Panc1 (cell line): ENCODE measurements around the gene PKD1. TPM values are rescaled to one million over a fixed set of nuclear protein-coding genes. Genes with fewer than 3 reads are reported as not detected.

Experiments used
- ATAC-seq: fragments of 200-7000 bp; cut with Tn5 transposase; 2 replicates; pipeline ENCODE4 v1.9.1; 2020; ENCODE audit warnings: mild to moderate bottlenecking, moderate library complexity
- BruUV-seq: library from RNA; stranded (reverse); fragments of 400-500 nt; replicated peaks from 2 replicates; lab custom pipeline; 2021; lab: Mats Ljungman, UMichigan
- CTCF ChIA-PET: fragments of 300-600 bp; sonication (Branson Sonifier 250); formaldehyde crosslinking; loops from one replicate; lab custom pipeline; 2022; ENCODE audit warnings: antibody characterized with exemption; lab: Charles Lee
- POLR2A ChIA-PET: fragments of 300-600 bp; sonication (Branson Sonifier 250); formaldehyde crosslinking; loops from one replicate; lab custom pipeline; 2022; ENCODE audit warnings: antibody characterized with exemption; lab: Charles Lee
- DNase-seq: peaks from one replicate; pipeline ENCODE4 v3.0.0-alpha.2; 2010; ENCODE audit warnings: low read depth, low spot score
- H3K27ac ChIP-seq: 2 replicates; pipeline ENCODE4 v1.5.1; 2011; ENCODE audit warnings: mild to moderate bottlenecking, low read length, inconsistent platforms
- H3K27me3 ChIP-seq: fragments of 200-500 bp; sonication (Bioruptor generic); 2 replicates; pipeline ENCODE4 v1.6.0; 2014; ENCODE audit warnings: low read length, inconsistent platforms; ENCODE audit not compliant: control insufficient read depth, insufficient read depth
- H3K36me3 ChIP-seq: fragments of 200-500 bp; sonication (Bioruptor generic); 2 replicates; pipeline ENCODE4 v1.5.1; 2014; ENCODE audit warnings: inconsistent platforms, mild to moderate bottlenecking, low read length, moderate library complexity; ENCODE audit not compliant: control insufficient read depth, insufficient read depth
- H3K4me1 ChIP-seq: 2 replicates; pipeline ENCODE4 v1.5.1; 2011; ENCODE audit warnings: inconsistent platforms, mild to moderate bottlenecking, low read length, moderate library complexity; ENCODE audit not compliant: control insufficient read depth, insufficient read depth
- H3K4me3 ChIP-seq, 2 experiments: 2 replicates each; pipeline ENCODE4 v1.5.1; 2011 to 2012; ENCODE audit warnings: low read depth in 2 of 2, low read length in 2 of 2, mild to moderate bottlenecking in 2 of 2, inconsistent platforms in 1 of 2, moderate library complexity in 1 of 2
- H3K9me3 ChIP-seq: fragments of 200-500 bp; sonication (Bioruptor generic); 2 replicates; pipeline ENCODE4 v1.5.1; 2014; ENCODE audit warnings: low read depth, mild to moderate bottlenecking, inconsistent platforms, low read length, moderate library complexity; ENCODE audit not compliant: control insufficient read depth, insufficient read depth
- CTCF ChIP-seq: fragments of 450-650 bp; IDR thresholded peaks from 2 replicates; pipeline ENCODE4 v1.5.1; 2017; ENCODE audit warnings: mild to moderate bottlenecking
- POLR2AphosphoS5 ChIP-seq: IDR thresholded peaks from 2 replicates; pipeline ENCODE4 v1.6.1; 2012; ENCODE audit warnings: mild to moderate bottlenecking, low read depth, low read length, moderate library complexity
- REST ChIP-seq, 2 experiments: IDR thresholded peaks; 2 replicates each; pipeline ENCODE4 v1.6.1; 2011 to 2012; ENCODE audit warnings: low read depth in 2 of 2, control low read depth in 1 of 2, low read length in 1 of 2, mild to moderate bottlenecking in 1 of 2, moderate library complexity in 1 of 2; ENCODE audit not compliant: insufficient read depth in 1 of 2
- SIN3A ChIP-seq: IDR thresholded peaks from 2 replicates; pipeline ENCODE4 v1.6.1; 2012; ENCODE audit warnings: low read depth, mild to moderate bottlenecking, low read length, moderate library complexity, borderline replicate concordance; ENCODE audit not compliant: insufficient read depth
- TCF7L2 ChIP-seq: IDR thresholded peaks from 2 replicates; pipeline ENCODE4 v1.6.1; 2011; ENCODE audit warnings: mild to moderate bottlenecking, low read depth, low read length, inconsistent platforms
- in situ Hi-C: cut with HindIII; loops from 2 replicates; pipeline ENCODE4 v1.10.0; 2016; ENCODE audit warnings: low sequenced_read_pairs, low pct_unique_long_range_greater_than_20kb
- intact Hi-C: fragments of 100-400 bp; cut with micrococcal nuclease; formaldehyde crosslinking; loops from one replicate; pipeline ENCODE4 v1.10.0; 2022; ENCODE audit not compliant: unreplicated experiment
- total RNA-seq: library from RNA; stranded (reverse); gene quantifications from one replicate; pipeline ENCODE4 v1.2.1, GENCODE V29; 2021; ENCODE audit not compliant: unreplicated experiment

Gene PKD1
- total RNA-seq, 1 experiment from 2014 or later, result 279 TPM

- CTCF ChIA-PET, result no interaction called here
- Histone ChIP-seq H3K27me3 (no peaks in the 10 kb centered on the region), H3K4me3 (no peak overlapping the region), H3K9me3 (no peaks in the 10 kb centered on the region), H3K36me3 (no peaks in the 10 kb centered on the region), H3K27ac (no peak overlapping the region), H3K4me1 (no peaks in the 10 kb centered on the region)
- in situ Hi-C loops (no loop called here), intact Hi-C loops (no loop called here)
- TF ChIP-seq POLR2AphosphoS5 (no peak), SIN3A (no peak), REST (IDR thresholded peaks at IDR 0.05; ENCODE audit: insufficient read depth in 1 of 2, low read depth in 2 of 2, low read length in 1 of 2) (no peak), TCF7L2 (no peak), CTCF (no peak)
- BruUV-seq, result no TSS peak
- no peak for ATAC-seq
- POLR2A ChIA-PET, result no interaction called here
- DNase-seq, result no peak
These were observed 46.3 kb upstream of the PKD1 start for GRCh38 chr16:2181952-2182351.

GRCh38 chr16:2180962-2181923, 45.5 kb upstream of the PKD1 start:
- TF ChIP-seq CTCF, result no peak
- TF ChIP-seq POLR2AphosphoS5, result no peak
- no peak for TF ChIP-seq TCF7L2
- no peak for TF ChIP-seq SIN3A
- no TSS peak for BruUV-seq
- no peaks in the 10 kb centered on the region for H3K4me1 ChIP-seq
- ChIA-PET POLR2A (interaction anchor here (0.6 kb wide), 1 partner anchor 24 kb away, joined by 5 read pairs; no protein-coding TSS in a partner anchor), CTCF (no interaction called here)
- in situ Hi-C loops (no loop called here), intact Hi-C loops (no loop called here)
- ATAC-seq (no peak), DNase-seq (no peak)
- H3K27ac ChIP-seq, result no peak overlapping the region
- H3K9me3 ChIP-seq, result no peaks in the 10 kb centered on the region
- no peak overlapping the region for H3K4me3 ChIP-seq
- no peaks in the 10 kb centered on the region for H3K36me3 ChIP-seq
- H3K27me3 ChIP-seq, result no peaks in the 10 kb centered on the region
